OCI-M2 (cell line): ENCODE results near the gene RPL29.

ENCODE experiments used
- DNase-seq: peaks from one replicate; lab custom pipeline; 2025; ENCODE audit not compliant: unreplicated experiment; lab: John Stamatoyannopoulos, UW

RPL29 gene

DNA sequence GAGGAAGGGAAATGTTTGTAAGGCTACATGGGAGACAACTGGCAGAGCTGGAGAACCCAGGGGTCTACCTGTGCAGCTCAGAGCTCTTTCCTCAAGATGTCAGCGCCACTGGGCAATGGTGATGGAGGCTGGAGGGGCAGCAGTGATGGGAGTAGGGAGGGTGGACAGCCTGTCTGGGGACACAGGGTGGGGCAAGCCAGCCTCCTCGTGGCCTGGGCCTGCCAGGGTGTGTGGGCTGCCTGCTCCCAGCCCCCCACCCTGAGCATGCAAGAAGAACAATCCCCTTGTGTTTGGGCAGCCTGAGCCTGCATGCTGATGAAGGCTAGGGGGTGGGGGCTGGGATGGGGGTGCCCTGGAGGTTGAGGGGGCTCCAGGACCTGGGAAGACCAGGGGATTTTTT lies 29.7 kb downstream of the RPL29 start:
- no peak for DNase-seq

DNA sequence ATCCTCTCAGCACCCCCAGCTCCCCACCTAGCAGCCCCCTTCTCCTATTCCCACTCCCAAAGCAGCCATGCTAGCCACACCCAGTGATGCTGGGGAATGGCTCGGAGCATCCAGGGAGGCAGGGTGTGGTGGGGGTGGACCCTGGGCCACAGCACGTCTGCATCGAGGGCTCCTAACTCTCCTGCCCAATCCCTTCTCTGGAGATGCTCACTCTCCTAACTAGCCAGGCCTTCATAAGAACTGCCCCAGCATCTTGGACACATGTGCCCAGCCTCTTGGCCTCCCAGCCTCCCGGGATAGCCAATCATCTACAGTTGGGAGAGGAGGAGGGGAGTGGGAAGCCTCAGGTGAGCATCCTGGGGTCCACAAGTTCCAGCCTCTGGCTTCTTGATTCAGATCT lies 31.2 kb downstream of the RPL29 start:
- DNase-seq, result no peak

DNA sequence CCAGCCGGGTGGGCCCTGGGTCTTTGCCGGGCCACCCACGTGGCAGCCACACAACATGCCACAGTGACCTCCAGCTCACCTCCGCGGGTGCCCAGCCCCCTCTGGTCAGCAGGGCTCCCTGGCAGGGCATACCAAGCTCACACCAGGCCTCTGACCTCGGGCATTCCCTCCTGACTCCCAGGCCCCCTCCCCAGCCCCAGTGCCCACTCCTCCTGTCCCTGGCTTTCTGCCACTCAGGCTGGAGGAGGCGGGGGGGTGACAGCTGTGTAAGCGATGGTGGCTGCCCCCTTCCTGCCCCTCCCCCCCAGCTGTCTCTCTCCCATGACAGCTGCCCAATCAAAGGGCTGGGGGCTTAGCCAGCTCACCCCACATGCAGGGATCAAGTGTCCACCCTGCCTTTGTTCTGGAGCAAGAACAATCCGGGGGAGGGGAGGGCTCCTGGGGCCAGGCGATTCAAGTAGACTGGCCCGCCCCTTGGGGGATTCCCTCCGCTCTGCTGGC lies 31.7 kb downstream of the RPL29 start:
- DNase-seq, result no peak

DNA sequence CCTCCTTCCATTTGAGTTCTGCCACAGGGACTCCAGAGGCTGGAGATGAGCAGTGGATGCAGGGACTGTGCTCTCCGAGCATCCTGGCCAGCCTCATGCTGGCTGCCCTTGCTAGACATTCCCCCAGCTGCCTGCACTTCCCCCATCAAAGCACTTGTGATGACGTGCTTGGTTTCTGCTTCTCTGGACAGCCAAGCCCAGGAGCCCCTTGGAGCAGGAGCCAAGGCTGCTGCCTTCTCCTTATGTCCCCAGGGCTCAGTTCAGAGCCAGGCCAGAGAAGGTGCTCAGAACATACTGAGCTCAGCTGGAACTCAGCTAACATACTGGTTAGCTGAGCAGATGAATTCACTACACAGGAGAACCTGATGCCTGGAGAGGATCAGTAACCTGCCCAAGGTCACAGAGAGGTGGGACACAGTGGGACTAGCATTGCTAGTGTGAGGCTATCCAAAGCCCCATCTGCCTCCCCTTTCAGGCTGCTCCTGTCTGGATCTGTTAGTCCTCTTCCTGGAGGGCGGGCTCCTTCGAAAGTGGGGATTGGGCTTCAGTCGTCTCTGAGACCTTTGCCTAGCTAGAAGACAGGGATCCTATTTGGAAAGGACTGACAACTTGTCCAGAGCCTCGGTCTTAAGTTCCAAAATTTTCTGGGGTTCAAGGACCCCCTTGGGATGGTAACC lies 32.7 kb downstream of the RPL29 start:
- DNase-seq, result no peak

DNA sequence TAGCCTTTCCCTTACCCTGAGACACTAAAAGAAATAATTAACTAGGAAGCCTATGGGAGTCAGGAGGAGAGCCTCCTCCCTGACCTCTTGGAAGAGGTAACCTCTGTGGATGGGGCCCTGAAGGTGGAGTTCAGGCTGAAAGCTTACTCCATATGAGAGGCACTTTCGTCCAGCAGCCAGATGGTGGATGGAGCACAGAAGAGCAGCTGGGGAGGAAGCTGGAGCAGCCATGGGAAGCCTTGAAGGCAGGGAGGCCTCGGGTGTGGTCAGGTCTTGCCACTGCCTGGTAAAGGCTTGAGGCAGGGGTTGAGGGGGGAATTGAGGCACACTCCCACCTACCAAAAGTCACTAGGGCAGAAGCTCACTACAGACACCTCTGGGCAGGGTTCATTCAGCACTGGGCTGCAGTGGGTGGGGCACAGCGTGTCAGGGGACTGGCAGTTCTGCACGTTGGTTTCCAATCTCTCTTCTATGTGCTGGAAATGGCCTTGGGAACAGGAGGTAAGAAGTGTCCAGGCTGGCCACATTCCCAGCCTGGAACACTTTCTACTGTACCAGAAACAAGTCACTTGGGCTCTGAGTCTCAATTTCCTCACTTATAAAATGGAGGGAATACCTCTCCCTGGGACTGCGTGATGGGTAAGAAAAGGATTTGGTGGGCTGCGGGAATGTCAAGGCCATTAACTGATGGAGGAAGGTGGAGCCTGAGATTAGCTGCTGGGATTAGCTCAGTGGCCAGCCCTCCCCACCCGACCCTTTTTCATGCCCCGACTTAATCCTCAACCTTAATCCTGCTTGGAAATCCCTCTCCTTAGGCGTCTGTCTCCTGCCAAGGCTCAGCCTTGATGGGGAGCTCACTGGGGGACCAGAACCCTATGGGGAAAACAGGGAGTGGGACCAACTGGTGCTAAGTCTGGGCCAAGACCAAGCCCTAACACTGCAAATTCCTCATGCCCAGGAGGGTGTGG lies 33.8 kb downstream of the RPL29 start:
- no peak for DNase-seq

DNA sequence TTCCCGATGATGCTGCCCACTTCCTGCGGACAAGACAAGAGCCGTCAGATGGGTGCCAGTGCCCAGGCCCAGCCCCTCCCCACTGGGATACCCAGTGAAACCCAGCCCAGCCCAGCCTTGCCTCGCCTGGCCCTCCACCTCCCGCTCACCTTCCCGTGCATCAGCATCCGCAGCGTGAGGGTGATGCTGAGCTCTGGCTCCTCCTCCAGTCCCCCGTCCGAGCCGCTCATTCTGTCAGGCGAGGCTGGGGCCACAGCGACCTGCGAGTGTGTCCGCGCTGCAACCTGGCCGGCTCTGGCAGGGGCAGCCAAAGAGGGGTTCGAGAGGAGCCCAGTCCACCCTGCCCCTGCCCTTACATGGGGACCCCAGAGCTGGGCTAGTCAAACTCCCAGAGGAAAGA lies 34.7 kb downstream of the RPL29 start:
- DNase-seq, result no peak

DNA sequence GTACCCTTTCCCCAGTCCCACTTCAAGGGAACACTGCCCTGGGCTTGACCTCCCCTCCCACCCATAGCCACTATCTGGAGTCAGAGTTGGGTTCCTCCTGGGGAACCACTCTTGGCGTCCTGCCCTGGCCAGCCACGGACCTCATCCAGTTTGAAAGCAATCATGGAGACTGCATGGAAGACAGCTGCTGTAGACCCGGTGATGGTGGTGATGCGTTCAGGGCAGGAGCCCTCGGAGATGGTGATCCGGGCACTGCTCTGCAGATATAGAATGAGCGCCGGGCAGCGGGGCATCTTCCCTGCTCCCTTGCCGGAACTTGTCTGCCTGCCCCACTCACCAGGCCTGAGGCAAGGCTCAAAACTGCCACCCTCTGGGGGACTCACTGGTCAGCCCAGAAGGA lies 35.3 kb downstream of the RPL29 start:
- DNase-seq, result no peak

DNA sequence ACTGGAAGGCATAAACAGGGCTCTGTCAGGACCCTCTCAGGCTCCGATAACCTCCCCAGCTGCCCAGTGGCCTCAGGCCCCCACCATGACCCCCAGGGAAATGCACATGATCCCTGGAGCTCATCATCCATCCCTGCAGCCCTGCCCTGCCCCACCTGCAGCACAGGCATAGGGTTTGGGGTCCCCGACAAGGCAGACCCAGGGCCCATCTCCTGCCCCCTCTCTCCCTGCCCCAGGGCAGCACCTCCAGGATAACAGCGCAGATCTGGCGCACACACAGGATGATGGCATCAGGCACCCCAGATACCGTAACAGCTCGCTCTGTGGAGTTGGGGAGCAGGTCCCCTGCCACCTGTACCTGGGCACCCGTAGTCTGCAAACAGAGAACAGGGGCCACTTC lies 36.0 kb downstream of the RPL29 start:
- DNase-seq, result no peak

DNA sequence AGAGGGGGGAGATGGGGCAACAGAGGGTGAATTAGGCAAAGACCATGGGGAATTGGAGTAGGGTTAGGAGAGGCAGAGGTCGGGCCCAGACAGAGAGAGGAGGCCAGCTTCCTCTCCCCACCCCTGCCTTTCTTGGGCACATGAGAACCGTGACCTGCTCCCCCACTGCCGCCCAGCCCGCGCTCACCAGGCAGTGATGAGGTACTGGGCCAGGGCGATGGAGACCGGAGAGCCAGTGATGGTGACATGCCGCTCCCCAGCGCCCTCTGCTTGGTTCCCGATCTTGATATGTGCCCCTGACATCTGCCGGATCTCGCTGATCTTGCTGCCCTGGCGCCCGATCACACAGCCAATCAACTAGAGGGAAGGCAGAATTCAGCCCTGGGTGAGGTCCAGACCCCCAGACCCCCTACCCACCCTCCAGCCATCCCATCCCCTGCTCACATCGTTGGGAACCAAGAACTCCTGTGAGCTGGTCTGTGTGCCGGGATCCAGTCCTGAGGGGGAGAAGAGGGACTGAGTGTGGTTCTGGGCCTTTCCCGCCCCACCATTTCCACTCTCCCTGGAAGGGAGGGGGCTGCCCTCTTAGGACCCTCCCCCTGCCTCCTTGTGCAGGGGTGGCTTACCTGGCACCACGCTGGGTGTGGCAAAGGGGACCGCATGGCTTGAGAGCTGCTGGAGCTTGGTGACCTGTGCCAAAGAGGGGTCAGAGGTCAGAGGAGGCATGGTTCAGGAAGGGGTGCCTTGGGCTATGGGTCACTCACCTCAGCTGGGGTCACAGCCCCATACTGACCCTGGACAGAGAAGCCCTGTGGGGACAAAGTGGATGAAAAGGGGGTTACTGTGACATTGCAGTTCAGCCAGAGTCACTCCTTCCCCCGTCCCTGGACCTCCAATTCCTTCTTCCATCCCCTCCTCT lies 36.8 kb downstream of the RPL29 start:
- DNase-seq, result no peak

DNA sequence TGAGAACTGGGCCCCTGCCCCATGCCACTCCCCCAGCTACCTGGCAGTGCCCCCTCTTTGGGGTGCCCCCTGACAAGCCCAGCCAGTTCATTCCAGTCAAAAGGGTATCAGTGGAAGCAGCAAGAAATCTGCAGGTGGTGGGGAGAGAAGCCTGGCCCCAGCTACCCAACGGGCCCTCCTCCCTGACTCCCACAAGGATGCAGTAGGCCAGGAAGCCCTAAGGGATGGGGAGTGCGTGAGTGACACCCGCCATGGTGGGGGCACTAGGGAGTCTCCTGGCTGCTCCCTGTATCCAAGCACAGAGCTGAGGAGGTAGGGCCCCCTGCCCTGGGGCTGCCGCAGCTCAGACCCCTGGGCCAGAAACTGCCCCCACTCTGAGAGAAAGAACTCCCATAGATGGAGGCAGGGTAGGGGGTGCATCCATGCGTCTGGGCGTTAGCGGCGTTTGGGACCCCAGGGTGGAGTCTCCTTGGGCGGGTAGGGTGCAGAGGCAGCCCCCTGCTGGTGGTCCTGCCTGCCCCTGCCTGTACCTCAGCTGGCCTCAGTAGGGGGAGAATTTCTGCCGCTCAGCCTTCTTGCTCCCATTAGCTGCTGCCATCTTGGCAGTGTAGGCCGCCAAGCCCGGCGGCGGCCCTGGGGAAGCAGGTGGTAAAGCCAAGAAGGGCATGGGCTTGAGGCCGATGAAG lies 38.0 kb downstream of the RPL29 start:
- DNase-seq, result no peak

DNA sequence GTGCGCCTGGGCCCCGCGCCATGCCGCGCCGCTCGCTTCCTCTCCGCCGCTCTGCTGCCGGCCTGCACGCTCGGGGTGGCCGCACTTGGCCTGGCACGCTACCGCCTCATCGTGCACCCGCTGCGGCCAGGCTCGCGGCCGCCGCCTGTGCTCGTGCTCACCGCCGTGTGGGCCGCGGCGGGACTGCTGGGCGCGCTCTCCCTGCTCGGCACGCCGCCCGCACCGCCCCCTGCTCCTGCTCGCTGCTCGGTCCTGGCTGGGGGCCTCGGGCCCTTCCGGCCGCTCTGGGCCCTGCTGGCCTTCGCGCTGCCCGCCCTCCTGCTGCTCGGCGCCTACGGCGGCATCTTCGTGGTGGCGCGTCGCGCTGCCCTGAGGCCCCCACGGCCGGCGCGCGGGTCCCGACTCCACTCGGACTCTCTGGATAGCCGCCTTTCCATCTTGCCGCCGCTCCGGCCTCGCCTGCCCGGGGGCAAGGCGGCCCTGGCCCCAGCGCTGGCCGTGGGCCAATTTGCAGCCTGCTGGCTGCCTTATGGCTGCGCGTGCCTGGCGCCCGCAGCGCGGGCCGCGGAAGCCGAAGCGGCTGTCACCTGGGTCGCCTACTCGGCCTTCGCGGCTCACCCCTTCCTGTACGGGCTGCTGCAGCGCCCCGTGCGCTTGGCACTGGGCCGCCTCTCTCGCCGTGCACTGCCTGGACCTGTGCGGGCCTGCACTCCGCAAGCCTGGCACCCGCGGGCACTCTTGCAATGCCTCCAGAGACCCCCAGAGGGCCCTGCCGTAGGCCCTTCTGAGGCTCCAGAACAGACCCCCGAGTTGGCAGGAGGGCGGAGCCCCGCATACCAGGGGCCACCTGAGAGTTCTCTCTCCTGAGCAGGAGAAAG lies 39.6 kb downstream of the RPL29 start:
- no peak for DNase-seq

DNA sequence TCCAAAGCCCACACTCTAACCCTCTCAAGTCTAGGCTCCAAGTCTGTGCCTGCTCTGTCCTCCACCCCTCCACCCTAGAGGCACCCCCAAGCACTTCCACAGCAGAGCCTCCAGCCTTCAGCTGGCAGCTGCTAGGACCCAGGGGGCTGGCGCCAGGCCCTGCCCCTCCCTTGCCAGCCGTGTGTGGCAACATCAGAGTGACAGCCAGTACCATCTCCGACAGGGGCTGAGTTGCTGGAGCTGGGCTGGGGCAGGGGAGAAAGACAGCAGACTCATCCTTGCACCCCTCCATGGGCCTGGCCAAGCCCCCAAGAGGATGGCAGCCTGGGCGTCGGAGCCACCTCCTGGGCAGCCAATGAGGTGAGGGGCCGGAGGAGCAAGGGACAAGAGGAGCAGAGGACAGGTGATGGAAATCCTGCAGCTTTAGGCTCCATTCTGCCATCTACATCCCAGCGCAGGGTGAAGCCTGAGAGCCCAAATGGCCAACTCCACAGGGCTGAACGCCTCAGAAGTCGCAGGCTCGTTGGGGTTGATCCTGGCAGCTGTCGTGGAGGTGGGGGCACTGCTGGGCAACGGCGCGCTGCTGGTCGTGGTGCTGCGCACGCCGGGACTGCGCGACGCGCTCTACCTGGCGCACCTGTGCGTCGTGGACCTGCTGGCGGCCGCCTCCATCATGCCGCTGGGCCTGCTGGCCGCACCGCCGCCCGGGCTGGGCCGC lies 40.4 kb downstream of the RPL29 start, which contains the start of gene GPR62:
GPR62 (plus strand) TSS at position 207 of the 718 bp plus-strand sequence; CDS start at position 479, 272 bp downstream.
- DNase-seq, result no peak

DNA sequence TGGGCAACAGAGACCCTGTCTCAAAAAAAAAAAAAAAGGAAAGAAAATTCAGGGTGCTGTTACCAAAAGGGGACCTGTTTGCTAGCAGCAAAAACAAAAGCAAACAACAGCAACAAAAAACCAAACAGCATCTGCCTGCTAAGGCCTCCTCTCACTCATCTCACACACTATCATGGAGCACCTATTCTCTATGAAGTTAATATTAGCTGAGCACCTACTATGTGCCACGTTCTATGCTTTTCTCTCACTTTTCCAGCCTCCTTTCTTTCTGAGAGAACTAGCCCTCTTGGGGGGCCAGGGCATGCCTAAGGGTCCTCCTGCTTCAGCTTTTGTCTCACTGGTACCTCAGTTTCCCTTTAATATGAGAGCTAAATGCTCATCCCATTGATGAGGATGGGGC lies 41.0 kb downstream of the RPL29 start:
- no peak for DNase-seq

DNA sequence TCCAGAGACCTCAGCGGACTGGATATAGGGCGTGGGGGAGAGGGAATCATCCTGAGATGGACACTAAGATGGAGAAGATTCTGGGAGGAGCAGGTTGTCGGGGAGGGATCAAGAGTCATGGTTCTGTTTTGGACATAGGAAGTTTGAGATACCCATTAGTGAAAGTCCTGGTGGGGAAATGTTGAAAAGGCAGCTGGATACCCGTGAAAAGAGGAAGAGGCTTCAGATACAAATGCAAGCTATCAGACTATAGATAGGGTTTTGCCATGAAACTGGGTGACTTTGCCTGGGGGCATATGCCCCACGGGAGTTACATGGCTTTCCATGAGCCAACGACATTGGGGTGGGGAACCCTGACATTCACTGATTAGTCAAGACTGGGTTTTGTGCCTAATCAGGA lies 41.6 kb downstream of the RPL29 start:
- DNase-seq, result no peak

DNA sequence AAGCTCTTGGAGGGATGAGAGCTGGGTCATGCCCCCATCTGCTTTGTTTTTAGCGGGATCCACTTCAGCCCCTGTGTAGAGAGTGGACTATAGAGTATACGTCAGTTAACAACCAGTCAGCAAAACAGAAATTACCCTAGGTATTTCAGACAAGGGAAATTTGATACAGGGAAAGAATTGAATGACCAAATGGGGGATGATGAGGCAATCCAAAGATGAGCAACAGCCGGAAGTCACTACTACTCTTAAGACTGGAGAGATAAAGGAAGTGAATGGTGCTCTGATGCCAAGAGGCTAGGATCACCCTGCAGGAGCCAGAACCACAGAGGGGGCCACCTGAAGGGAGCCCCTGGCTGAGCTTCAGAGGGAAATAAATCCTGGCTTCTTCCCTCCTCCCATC lies 42.2 kb downstream of the RPL29 start:
- DNase-seq, result no peak

DNA sequence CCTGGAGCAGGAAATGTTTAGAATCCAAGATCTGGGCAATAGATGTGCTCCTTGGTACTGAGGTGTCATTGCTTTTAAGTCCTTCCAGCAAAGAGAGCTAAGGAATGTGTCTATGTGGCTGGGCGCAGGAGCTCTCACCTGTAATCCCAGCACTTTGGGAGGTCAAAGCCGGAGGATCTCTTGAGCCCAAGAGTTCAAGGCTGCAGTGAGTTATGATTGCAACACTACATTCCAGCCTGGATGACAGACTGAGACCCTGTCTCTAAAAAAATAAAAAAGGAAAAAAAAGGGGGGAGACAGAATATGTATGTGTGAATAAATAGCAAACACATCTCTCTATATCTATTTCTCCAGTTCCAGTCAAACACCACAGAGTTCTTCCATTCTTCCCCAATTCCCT lies 44.8 kb downstream of the RPL29 start:
- DNase-seq, result no peak

DNA sequence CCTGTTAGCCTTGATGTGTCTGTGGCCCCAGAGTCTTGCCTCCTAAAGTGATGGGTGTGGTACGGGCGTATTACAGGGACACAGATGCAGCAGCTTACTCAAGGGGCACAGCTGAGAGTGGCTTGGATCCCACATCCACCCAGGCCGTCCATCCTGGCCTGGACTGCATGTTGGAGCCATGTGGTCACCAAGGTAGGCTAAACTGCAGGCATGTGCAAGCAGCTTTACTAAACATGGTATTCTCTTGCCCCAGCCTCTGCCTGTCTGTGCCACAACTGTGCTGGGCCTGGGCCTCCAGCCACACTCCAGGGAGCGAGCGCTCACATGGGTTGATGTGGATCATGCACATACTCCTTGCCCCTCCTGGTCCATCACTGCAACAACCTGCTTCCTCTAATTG lies 46.6 kb downstream of the RPL29 start:
- no peak for DNase-seq

DNA sequence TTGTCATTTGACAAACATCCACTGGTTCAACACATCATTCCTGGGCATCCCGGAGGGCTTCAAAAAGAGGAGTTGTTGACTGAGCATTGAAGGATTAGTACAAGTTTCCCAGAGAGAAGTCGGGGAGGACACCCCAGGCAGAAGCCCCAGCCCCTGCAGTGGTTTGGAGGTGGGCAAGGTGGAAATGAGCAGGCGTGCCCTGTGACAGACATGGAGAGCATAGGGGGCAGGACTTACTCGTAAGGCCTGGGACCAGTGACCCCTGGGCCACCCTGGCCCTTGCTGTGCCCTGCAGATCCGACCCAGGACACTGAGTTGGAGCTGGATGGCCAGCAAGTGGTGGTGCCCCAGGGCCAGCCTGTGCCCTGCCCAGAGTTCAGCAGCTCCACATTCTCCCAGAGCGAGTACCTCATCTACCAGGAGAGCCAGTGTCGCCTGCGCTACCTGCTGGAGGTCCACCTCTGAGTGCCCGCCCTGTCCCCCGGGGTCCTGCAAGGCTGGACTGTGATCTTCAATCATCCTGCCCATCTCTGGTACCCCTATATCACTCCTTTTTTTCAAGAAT lies 47.6 kb downstream of the RPL29 start:
- DNase-seq, result no peak
